ENCODE data around the gene GSN. TPM values are rescaled to one million over a fixed set of nuclear protein-coding genes. Genes with fewer than 3 reads are reported as not detected.

Gene GSN
- total and polyA plus RNA-seq, 10 of the 15 experiments (the other 5 are each of a cell fraction or from before 2014, with no cell fraction given) = 0.66 to 9.2 (median 6.2) TPM

GRCh38 chr9:121268851-121269641, 1.1 kb downstream of the GSN start:
- POLR2A ChIA-PET = interaction anchor here (0.6 to 1.1 kb wide), 3 partner anchors 16 to 112 kb away, joined by 3 read pairs; no protein-coding TSS in a partner anchor
- peak; percentile 14 for ATAC-seq
- no peak for TF ChIP-seq MEF2A (IDR thresholded peaks at IDR 0.05; ENCODE audit: insufficient read depth, low read depth, low read length)
- TF ChIP-seq, protein P1, sequence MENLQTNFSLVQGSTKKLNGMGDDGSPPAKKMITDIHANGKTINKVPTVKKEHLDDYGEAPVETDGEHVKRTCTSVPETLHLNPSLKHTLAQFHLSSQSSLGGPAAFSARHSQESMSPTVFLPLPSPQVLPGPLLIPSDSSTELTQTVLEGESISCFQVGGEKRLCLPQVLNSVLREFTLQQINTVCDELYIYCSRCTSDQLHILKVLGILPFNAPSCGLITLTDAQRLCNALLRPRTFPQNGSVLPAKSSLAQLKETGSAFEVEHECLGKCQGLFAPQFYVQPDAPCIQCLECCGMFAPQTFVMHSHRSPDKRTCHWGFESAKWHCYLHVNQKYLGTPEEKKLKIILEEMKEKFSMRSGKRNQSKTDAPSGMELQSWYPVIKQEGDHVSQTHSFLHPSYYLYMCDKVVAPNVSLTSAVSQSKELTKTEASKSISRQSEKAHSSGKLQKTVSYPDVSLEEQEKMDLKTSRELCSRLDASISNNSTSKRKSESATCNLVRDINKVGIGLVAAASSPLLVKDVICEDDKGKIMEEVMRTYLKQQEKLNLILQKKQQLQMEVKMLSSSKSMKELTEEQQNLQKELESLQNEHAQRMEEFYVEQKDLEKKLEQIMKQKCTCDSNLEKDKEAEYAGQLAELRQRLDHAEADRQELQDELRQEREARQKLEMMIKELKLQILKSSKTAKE (IDR thresholded peaks at IDR 0.05; ENCODE audit: low read depth, poor library complexity, severe bottlenecking) = no peak
- no peak for TF ChIP-seq ETV6 (conservative IDR thresholded peaks at IDR 0.05 in 1 of 2, IDR thresholded peaks at IDR 0.05 in 1 of 2; ENCODE audit: borderline replicate concordance in 1 of 2, low read depth in 1 of 2)
- TF ChIP-seq TCF3 (IDR thresholded peaks at IDR 0.05; ENCODE audit: borderline replicate concordance, insufficient read depth, low read depth, low read length) = no peak
- no peak for TF ChIP-seq HDGF (IDR thresholded peaks at IDR 0.05)
- TF ChIP-seq YY1 (IDR thresholded peaks at IDR 0.05; ENCODE audit: low read depth, low read length) = no peak
- no peak for TF ChIP-seq SMC3 (IDR thresholded peaks at IDR 0.05; ENCODE audit: borderline replicate concordance, low read length)
- no peak for TF ChIP-seq POLR2AphosphoS2 (IDR thresholded peaks at IDR 0.05; ENCODE audit: low read depth, low read length)
- intact Hi-C loops (cut with micrococcal nuclease; ENCODE audit: unreplicated experiment) (no loop called here), in situ Hi-C loops (cut with MboI) (no loop called here)
- CTCF ChIA-PET = interaction anchor here (0.9 to 4.5 kb wide), 3 partner anchors 9 to 131 kb away, joined by 3 to 33 read pairs (median 5); no protein-coding TSS in a partner anchor
- FAIRE-seq = no peak
- no peaks in the 10 kb centered on the region for H3K27me3 ChIP-seq (replicated peaks in 1 of 2; ENCODE audit: control insufficient read depth in 2 of 2, insufficient read depth in 2 of 2, low read length in 1 of 2)
- peak overlapping the region; percentile 96 for H3K4me2 ChIP-seq (ENCODE audit: control insufficient read depth, insufficient read depth)
- no peaks in the 10 kb centered on the region for H3K36me3 ChIP-seq (ENCODE audit: control insufficient read depth in 2 of 2, insufficient read depth in 2 of 2, low read length in 1 of 2)
- WGBS (ENCODE audit: insufficient coverage, insufficient replicate concordance, low lambda C conversion rate, missing lambda C conversion rate) = 82% methylated on average over 12 of the region's 12 CpGs
- H3K9me3 ChIP-seq (replicated peaks; ENCODE audit: control insufficient read depth, insufficient read depth, low read length) = no peaks in the 10 kb centered on the region
- BruUV-seq (replicated peaks) = no TSS peak
- H3K27ac ChIP-seq (ENCODE audit: control insufficient read depth, insufficient read depth) = no peak overlapping the region
- SMC1A ChIA-PET (ENCODE audit: uncharacterized antibody, unreplicated experiment) = interaction anchor here (1.5 kb wide), 1 partner anchor 56 kb away, joined by 7 read pairs; no protein-coding TSS in a partner anchor
- no peaks in the 10 kb centered on the region for H3K79me2 ChIP-seq (ENCODE audit: control insufficient read depth, insufficient read depth, low read length)
- peak overlapping the region; percentile 87; the same call in 1 of the 2 replicates for H3K4me3 ChIP-seq
- H4K20me1 ChIP-seq (ENCODE audit: control insufficient read depth, insufficient read depth) = no peaks in the 10 kb centered on the region
- RAD21 ChIA-PET (ENCODE audit: unreplicated experiment) = interaction anchor here (1.4 kb wide), 1 partner anchor 55 kb away, joined by 3 read pairs; no protein-coding TSS in a partner anchor
- DNase-seq (ENCODE audit: low read depth, low spot score) = no peak
- peaks cover 16% of the 10 kb centered on the region for H3K4me1 ChIP-seq (ENCODE audit: control insufficient read depth, insufficient read depth, low read length)
- no peak overlapping the region for H3K9ac ChIP-seq (ENCODE audit: control insufficient read depth, insufficient read depth, low read length)
- H2AFZ ChIP-seq (ENCODE audit: control insufficient read depth, low read depth, low read length) = peak overlapping the region; percentile 6
